Calu3 (cell line): ENCODE results near the gene HNRNPA2B1. TPM values are rescaled to one million over a fixed set of nuclear protein-coding genes. Genes with fewer than 3 reads are reported as not detected.
A peak's percentile ranks its signal among the peaks of the same experiment; 100 is the strongest.

Experiments used
- BruUV-seq: library from RNA; stranded (reverse); fragments of 400-500 nt; replicated peaks from 2 replicates; lab custom pipeline; 2021; lab: Mats Ljungman, UMichigan
- CTCF ChIA-PET: fragments of 300-600 bp; sonication (Branson Sonifier 250); formaldehyde crosslinking; loops from one replicate; lab custom pipeline; 2022; ENCODE audit warnings: antibody characterized with exemption; lab: Charles Lee
- DNase-seq: peaks from one replicate; pipeline ENCODE4 v3.0.0; 2022
- H3K27ac Mint-ChIP-seq: one replicate; pipeline ENCODE4 v1.8.0; 2022; ENCODE audit warnings: mixed read lengths; ENCODE audit not compliant: unreplicated experiment
- H3K27me3 Mint-ChIP-seq: one replicate; pipeline ENCODE4 v1.8.0; 2022; ENCODE audit warnings: mixed read lengths; ENCODE audit not compliant: unreplicated experiment
- H3K36me3 Mint-ChIP-seq: one replicate; pipeline ENCODE4 v1.8.0; 2022; ENCODE audit warnings: mild to moderate bottlenecking, moderate library complexity, mixed read lengths; ENCODE audit not compliant: insufficient read depth, unreplicated experiment
- H3K4me1 Mint-ChIP-seq: one replicate; pipeline ENCODE4 v1.8.0; 2022; ENCODE audit warnings: mild to moderate bottlenecking, low read depth, mixed read lengths; ENCODE audit not compliant: unreplicated experiment
- H3K4me3 Mint-ChIP-seq: one replicate; pipeline ENCODE4 v1.8.0; 2022; ENCODE audit warnings: mild to moderate bottlenecking, low read depth, moderate library complexity, mixed read lengths; ENCODE audit not compliant: unreplicated experiment
- H3K9me3 Mint-ChIP-seq: one replicate; pipeline ENCODE4 v1.8.0; 2022; ENCODE audit warnings: low read depth, mixed read lengths; ENCODE audit not compliant: unreplicated experiment
- CTCF ChIP-seq: fragments of 200-600 bp; IDR thresholded peaks from one replicate; pipeline ENCODE4 v1.8.0; 2022; ENCODE audit warnings: antibody characterized with exemption; ENCODE audit not compliant: unreplicated experiment
- intact Hi-C: fragments of 100-400 bp; cut with micrococcal nuclease; formaldehyde crosslinking; loops from one replicate; pipeline ENCODE4 v1.10.0; 2022; ENCODE audit not compliant: unreplicated experiment
- total RNA-seq: library from RNA; stranded (reverse); gene quantifications from 2 replicates; pipeline ENCODE4 v1.2.3, GENCODE V29; 2022

Gene HNRNPA2B1
- total RNA-seq, 1 experiment from 2014 or later = 924 TPM

GRCh38 chr7:26168458-26169023, 32.0 kb downstream of the HNRNPA2B1 start:
- H3K36me3 Mint-ChIP-seq = peaks cover 58% of the 10 kb centered on the region
- CTCF ChIA-PET = no interaction called here
- intact Hi-C loops = loop anchor here (5.0 kb wide), 1 partner anchor 276 kb away; no protein-coding TSS in a partner anchor

GRCh38 chr7:26167303-26167934, 33.1 kb downstream of the HNRNPA2B1 start:
- Mint-ChIP-seq H3K36me3 (peaks cover 50% of the 10 kb centered on the region), H3K9me3 (no peaks in the 10 kb centered on the region), H3K27me3 (no peaks in the 10 kb centered on the region), H3K27ac (peak overlapping the region; percentile 83), H3K4me1 (peaks cover 44% of the 10 kb centered on the region), H3K4me3 (peak overlapping the region; percentile 40)
- no peak for TF ChIP-seq CTCF
- BruUV-seq = no TSS peak
- no peak for DNase-seq
- intact Hi-C loops = loop anchor here (5.0 kb wide), 1 partner anchor 275 kb away; no protein-coding TSS in a partner anchor
- CTCF ChIA-PET = interaction anchor here (0.9 to 2.7 kb wide), 4 partner anchors 11 to 76 kb away, joined by 3 to 18 read pairs (median 6); partner anchors contain the start of gene NFE2L3

More at GRCh38 chr7:26168458-26169023, 32.0 kb downstream of the HNRNPA2B1 start:
- no peak overlapping the region for H3K4me3 Mint-ChIP-seq
- H3K27ac Mint-ChIP-seq = no peak overlapping the region
- BruUV-seq = no TSS peak
- TF ChIP-seq CTCF = no peak
- no peak for DNase-seq
- H3K9me3 Mint-ChIP-seq = no peaks in the 10 kb centered on the region
- no peaks in the 10 kb centered on the region for H3K27me3 Mint-ChIP-seq
- peaks cover 51% of the 10 kb centered on the region for H3K4me1 Mint-ChIP-seq

GRCh38 chr7:26166684-26167266, 33.8 kb downstream of the HNRNPA2B1 start:
- CTCF ChIA-PET = interaction anchor here (0.9 to 2.7 kb wide), 3 partner anchors 10 to 76 kb away, joined by 3 to 18 read pairs (median 7); no protein-coding TSS in a partner anchor

More at GRCh38 chr7:26166684-26167266, 33.8 kb downstream of the HNRNPA2B1 start:
- Mint-ChIP-seq H3K27me3 (no peaks in the 10 kb centered on the region), H3K4me1 (peaks cover 51% of the 10 kb centered on the region), H3K4me3 (peak overlapping the region; percentile 40), H3K27ac (peak overlapping the region; percentile 83), H3K36me3 (peaks cover 51% of the 10 kb centered on the region), H3K9me3 (no peaks in the 10 kb centered on the region)
- no peak for TF ChIP-seq CTCF
- no TSS peak for BruUV-seq
- intact Hi-C loops = loop anchor here (5.0 kb wide), 1 partner anchor 274 kb away; no protein-coding TSS in a partner anchor
- no peak for DNase-seq
